Pulmonary artery endothelial cell (primary cell): Measurements from ENCODE around the gene GALNTL6. TPM values are rescaled to one million over a fixed set of nuclear protein-coding genes. Genes with fewer than 3 reads are reported as not detected.

ENCODE experiments used
- DNase-seq: peaks from one replicate; pipeline ENCODE4 v3.0.0-alpha.2; 2011; ENCODE audit warnings: low read depth, low spot score
- total RNA-seq: library from RNA; depleted of rRNA; stranded (reverse); fragments of >200 nt; gene quantifications from 2 replicates; pipeline ENCODE4 v1.2.3, GENCODE V29; 2014

The GALNTL6 gene
- total RNA-seq, 1 donor from 2014 or later: not detected

DNA sequence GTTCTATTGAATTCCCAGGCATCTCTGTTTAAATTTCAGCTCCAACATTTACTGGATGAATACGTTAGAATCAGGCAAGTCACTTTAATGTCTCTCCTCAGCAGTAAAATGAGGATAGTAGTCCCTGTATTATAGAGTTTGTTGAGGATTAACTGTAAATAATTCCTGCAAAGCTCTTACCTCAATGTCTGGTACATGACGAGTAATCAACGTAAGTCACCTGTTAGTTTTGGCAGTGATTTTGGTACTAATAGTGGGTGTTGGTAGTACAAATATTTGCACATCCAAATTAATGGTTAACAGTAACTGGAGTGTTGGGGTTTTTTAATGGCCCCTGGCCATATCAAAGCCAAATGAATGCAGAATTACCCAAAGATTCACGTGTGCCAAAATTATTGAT, 1165.6 kb downstream of the GALNTL6 start:
- no peak for DNase-seq

DNA sequence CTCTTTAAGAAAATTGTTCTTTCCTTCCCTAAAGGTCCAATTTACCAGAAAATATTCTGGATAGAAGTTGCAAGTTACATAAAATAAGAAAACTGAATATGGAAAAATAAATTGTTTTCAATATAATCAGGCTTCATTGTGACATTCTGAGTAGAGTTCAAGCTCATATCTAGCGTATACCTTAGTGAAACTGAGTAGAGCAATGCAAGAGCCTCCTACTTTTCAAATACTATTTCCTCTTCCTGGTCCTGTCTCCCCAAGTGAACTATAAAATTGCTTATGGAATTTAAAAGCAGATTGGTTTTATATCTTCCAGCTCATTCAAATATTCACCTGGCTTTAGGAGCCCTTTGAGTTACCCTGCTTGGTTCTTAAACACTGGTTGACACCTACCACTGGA, 1166.1 kb downstream of the GALNTL6 start:
- no peak for DNase-seq

DNA sequence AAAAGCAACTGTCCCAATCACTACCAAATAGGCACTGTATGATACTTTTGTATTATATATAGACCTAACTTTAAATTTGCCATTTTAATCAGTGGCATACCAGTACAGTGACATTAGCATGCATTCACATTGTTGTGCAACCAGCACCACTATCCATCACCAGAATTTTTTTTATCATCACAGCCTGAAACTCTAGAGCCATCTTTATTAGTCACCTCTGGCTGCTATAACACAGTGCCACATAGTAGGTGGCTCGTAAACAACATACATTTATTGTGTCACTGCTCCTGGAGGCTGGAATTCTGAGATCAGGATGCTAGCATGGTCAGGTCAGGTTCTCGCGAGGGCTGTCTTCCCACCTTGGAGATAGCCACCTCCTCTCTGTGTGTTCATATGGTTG, 1167.0 kb downstream of the GALNTL6 start:
- no peak for DNase-seq

DNA sequence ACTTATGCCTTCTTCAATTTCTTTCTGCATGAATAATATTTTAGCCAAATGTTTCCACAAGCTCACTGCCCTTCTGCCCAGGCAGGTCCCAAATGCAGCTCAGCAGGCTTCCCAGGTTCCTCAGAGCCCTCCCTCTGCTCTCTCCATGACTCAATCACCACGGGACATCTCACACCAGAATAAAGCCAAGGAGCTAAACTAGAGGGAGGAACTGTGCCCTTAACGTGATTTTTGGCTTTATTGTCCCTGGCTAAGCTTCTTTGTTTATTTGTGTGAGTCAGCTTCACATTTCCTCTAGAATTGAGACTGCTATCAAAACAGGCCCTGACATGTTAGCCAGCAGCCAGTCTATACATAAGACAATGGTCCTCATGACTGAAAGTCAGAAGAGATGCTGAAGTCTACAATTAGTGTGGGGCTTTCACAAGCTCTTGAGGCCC, 1169.0 kb downstream of the GALNTL6 start:
- DNase-seq: peak; percentile 67

DNA sequence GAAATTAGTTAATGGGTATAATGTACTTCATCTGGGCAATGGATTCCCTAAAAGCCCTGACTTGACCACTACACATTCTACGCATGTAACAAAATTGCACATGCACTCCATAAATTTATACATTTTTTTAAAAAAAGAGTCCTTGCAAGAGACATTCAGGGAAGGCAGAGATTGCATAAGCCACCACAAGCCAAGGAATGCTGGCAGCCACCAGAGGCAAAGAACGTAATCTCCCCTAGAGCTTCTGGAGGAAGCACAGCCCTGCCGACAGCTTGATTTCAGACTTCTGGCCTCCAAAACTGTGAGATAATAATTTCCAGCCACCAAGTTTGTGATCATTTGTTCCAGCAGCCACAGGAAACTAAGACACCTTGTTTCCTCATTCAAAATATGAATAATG, 1169.8 kb downstream of the GALNTL6 start:
- DNase-seq: no peak

DNA sequence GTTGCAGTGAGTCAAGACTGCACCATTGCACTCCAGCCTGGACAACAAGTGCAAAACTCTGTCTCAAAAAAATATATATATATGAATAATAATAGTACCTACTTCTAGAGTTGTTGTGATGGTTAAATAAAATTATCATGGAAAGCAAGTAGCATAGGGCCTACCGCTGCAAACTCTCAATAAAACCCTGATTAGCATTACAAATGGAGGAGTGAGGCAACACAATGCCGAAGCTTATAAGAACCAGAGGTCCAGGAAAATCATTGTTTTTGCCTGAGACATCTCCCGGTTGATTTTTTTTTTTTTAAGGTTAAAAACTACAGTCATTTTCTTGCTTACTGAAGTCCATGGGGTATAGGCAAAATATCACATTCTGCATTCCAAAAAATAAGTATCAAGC, 1170.4 kb downstream of the GALNTL6 start:
- no peak for DNase-seq

DNA sequence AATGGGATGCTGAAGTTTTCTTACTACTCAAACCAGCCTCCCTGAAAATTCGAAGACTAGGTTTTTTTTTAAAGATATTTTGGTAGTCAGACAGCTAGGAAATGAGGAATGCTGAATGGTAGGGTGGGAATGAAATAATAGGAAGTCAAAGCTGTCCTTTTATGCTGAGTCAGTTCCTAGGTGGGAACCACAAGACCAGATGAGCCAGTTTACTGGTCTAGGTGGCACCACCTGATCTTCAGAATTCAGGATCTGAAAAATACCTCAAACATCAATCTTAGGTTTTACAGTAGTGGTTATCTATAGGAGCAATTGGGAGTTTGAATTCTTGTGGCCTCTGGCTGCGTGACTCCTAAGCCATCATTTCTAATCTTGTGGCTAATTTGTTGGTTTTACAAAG, 1172.3 kb downstream of the GALNTL6 start:
- no peak for DNase-seq

DNA sequence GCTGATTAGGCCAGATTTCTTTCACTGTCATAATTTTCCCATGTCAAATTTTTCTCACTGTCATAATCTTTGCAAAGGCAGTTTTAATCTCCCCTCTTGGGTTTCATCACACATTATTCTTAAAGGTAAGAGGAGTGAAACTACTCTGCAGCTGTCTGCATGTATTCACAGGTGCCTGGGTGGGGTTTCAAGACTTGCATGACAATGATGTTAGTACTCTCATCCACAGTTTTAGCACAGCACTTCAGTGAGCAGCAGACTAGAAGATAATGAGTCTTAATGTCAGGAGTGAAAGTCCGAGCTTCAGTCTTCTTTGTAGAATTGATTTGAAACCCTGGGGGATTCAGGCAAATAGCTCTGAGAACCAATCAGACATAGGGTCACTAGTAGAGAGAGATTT, 1172.9 kb downstream of the GALNTL6 start:
- no peak for DNase-seq

DNA sequence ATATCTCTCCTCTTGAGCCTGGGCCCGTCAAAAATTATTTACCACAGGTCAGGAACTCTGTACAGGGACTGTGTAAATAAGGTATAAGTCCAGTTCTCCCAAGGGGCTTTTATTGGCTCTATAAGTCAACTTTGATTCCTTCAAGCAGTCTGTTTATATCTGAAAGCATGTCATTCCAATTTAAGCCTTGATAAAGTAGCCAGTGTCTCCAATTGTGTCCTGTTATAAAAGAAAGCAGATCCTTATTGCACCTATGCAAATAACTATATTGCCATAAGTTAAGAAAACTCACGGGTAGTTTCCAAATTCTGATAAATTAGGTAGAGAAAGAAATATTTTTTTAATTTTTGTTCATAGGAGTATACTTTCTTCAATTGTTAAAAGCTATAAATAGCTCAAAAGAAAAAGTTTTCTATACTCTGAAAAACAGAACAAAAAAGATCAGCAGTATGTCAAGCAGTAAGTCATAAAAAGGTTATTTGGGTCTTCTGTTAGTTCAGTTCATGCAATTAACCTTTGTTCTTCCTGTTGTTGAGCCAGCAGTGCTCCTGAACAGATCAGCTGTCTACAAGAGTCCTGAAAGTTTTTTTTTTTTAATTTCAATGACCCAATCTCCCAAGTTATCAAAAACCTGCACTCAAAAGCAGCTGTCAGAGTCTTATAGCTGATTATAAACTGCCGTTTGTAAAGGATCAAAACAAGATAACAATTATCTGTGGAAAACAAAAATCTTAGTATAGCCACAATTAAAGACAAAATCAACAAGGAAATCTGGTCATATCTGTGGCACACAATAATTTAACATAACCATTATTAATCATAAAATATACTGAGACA, 1177.0 kb downstream of the GALNTL6 start:
- DNase-seq: peak; percentile 7

DNA sequence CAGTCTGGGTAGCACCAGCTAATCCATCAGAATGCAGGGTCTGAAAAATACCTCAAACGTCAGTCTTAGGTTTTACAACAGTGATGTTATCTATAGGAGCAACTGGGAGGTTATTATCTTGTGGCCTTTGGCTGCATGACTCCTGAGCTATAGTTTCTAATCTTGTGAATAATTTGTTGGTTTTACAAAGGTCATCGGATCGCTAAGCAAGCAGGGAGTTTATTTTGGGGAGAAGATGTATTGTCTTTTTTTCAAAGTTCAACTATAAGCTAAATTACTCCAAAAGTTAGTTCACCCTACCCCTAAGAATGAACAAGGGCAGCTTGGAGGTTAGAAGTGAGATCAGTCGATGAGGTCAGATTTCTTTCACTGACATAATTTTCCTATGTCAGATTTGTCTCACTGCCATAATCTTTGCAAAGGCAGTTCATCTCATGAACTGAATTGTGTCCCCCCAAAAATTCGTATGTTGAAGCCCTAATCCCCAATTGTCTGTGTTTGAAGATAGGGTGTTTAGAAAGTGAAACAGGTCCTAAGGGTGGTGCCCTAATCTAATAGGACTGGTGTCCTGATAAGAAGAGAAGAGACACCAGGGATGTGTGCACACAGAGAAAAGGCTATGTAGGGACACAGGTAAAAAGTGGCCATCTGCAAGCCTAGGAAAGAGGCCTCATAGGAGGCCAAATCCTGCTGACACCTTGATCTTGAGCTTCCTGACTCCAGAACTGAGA, 1179.6 kb downstream of the GALNTL6 start:
- DNase-seq: no peak

DNA sequence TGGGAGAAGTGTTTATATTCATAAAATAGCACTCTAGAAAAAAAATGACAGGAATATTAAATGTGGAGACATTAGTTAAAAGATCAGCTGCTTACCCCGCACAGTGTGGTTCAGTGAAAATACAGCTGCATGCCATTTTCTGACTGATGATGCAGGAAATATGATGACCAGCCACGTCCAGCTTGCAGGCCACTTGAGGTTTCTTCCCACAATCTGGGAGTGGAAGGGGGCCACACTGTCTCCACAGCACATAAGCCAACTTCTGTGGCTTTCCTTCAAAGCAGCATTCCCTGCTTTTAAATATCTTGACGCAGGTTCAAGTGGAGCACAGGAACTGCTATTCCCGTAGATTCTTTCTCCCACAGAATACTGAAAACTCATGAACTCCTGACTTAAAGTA, 1182.0 kb downstream of the GALNTL6 start:
- no peak for DNase-seq

DNA sequence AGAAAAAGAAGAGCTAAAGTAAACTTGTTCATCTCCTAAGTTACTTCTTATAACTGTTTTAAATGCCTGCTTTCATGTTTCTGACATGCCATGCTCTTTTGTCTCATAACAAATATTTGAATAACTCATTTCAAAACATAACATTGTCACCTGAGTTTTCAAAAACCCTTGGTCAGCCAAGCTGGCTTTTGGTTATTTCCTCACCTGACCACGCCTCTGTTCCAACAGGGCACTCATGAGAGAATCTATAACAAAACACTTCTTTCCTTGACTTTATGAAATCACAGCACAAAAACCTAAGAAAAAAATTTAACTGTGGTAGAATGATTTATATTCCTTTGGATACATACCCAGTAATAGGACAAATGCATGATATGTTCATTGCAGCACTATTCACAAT, 1182.5 kb downstream of the GALNTL6 start:
- no peak for DNase-seq

DNA sequence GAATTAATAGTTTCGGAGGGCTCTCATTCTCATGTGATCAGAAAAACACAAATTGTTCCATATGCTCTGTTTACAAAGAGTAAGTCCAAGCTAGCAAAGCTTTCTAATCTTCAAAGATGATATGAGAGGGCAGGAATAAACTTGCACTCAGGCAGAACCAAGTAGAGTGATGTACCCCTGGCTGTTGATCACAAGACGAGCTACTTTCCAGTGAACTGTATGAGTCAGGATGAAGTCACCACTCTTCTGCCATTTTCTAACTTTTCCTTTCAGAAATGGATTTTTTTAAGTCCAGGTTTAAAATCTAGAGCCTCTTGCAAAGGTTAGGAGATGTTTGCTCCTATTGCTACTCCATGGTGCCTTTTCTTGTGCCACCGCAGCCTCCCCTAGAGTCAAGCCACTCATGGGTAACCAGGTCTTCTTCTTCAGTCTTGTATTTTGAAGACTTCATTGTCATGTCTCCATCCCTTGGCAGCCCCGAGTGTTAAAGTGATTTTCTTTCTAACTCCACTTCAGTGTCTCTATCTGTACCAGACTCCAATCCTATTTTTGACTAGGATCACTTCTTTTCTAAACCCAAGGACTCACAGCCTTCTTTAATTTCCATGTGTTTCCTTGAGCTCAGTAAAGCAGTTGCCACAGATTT, 1183.5 kb downstream of the GALNTL6 start:
- DNase-seq: peak; percentile 4

DNA sequence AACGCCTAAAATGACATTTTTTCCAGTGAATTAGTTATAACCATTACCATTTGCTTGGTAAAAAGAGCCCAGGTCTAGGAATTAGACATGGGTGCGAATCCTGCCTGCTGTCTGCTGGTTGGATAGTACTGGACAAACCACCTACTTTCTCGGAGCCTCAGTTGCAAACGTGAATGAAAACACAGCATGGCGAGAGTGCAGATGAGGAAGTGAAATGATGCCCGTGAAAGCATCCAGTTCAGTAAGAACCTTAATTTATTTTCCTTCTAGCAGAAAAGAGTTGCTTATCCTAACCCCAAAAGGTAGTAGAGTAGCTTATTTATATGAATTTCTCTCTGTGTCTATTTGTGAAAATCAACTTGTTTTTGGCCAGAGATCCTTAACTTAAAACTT, 1184.0 kb downstream of the GALNTL6 start:
- no peak for DNase-seq

DNA sequence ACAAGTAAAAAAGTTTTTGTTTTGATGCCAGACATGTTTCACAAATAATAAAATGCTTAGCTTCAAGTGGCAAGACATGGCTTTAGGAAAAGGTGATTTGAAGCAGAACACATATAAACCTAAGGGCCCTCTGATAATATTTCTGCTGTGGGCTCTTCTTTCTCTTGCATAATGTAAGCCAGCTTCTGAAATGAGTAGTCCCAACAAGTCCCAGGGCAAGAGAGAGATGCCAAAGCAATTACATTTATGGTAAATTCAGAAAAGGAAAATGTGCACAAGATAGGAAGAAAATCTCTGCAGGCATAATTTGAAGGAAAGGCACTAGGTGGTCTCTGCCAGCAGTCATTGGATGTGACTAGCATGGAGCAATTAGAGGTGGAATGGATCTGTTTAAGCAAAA, 1184.7 kb downstream of the GALNTL6 start:
- DNase-seq: no peak

DNA sequence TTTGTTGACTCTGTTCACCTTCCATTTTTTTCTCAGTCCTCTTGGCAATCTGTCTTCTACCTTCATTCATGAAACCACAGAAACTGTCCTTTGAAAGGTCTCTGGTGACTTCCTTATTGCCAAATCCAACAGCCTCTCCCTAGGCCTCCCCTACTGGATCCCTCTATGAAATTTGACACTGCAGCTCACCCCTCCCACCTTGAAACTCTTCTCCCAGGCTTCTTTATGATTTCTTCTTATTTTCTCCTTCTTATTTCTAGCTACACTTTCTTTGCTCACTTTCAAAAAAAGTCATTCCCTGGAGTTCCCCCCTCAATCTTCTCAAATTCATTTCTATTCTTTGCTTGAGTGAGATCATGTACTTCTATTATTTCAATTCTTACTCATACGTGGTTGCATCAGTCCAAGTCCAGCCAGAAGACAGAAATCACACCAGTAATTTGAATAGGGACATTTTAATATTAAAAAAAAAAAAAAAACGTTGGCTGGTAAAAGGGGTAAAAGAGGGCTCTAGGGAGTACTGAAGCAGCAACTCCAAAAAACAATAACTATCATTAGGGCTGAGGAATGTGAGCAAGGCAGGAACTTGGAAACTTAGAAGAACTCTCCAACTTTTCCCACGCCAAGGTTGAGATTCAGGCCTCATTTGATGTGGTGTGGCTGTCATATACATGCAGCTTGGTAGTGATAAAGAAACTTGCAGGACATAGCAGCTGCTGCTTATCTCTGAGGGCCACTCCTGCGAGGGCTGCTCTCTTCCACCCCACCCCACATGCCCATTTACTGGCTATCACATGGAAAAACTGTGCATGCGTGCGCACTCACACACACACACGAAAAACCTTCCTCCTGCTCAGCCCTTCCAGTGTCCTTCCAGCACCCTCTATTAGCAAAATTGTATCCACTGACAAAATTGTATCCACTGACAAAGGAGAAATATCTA, 1185.6 kb downstream of the GALNTL6 start:
- no peak for DNase-seq

DNA sequence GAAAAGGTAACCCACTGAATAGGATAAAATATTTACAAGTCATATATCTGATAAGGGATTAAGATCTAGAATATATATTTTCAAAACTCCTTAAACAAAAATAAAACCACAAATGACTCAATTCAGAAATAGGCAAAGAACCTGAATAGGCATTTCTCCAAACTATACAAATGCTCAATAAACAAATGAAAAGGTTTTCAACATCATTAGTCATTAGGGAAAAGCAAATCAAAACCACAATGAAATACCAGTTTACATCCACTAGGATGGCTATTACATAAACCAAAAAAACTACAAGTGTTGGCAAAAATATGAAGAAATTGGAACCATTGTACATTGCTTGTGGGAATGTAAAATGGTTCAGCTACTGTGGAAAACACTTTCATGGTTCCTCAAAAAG, 1188.4 kb downstream of the GALNTL6 start:
- DNase-seq: no peak

DNA sequence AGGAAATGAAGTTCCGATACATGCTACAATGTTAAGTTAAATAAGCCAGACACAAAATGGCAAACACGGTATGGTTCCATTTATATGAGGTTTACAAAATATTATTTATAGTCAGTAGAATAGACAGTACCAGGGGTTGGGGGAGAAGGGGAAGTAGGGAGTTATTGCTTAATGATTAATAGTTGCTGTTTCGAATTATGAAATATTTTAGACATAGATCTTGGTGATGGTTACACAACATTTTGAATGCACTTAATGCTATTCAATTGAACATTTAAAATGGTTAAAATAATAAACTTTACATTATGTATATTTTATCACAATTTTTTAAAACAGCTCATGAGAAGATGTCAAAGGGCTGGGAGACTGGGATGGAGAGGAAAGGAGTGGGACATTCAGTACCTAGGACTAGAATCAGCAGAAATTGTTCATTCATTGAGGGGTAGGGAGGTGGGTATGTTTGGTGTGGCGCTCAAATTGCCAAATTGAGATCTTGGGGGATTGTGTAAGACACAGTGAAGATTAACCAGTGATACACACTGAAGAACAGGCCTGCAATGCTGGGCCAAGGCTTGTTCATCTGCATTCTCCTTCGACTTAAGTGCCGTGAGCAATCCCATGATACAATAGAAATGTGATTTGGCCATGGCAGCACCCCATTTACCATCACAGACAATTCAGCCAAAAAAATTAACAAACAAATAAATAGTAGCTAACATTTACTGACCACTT, 1189.8 kb downstream of the GALNTL6 start:
- no peak for DNase-seq

DNA sequence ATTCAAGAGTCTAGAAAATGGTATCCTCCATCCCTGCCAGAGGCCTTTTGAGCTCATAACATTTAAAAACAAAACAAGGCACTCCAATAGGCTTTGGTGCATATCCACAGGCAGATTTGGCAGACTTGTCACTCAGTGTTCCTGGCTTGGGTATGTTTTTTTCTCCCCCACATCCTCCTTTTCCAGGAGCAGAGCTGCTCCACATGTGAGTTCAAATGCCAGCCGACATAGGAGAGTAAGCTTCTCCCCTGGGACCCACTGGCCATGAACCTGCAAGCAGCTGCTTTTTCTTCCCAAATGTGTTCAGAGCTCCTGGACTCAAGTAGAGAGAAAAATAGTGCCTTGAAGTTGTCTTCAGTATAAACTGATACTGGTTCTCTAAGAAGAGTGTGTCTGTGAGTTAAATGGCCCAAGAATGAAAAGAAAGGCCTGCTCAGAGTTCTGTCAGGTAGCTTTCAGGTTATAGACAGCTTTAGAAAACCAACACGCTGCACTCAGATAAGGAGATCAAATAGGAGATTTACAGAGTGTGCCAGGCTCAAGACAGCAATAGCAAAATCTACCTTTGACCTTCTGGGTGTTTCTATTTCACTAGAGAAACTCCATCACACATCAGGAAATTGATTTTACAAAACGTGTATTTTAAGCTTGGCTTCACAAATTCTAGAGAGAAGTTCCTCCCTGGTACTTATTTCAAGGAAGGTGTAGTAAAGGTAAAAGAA, 1192.9 kb downstream of the GALNTL6 start:
- DNase-seq: no peak

DNA sequence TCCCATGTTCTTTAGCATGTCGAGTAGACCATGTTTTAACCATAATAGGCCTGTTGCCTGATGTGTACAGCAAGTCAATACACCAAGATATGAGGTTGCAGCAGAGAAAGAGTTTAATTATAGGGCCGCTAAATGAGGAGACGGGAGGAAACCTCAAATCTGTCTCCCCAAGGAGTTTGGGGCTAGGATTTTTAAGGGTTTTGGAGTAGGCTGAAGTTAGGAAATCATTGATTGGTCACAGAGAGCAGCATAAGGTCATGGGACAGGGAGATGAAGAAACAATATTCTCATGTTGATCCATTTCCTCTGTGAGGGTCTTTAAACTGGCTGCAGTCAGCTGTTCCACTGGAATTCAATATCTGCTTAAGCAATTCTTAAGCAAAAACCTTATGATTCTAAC, 1195.2 kb downstream of the GALNTL6 start:
- no peak for DNase-seq
